HCT116 (cell line): ENCODE data around the gene ESAM. TPM values are rescaled to one million over a fixed set of nuclear protein-coding genes. Genes with fewer than 3 reads are reported as not detected.
A peak's percentile ranks its signal among the peaks of the same experiment; 100 is the strongest.

Experiments used
- ATAC-seq: fragments of 200-7000 bp; cut with Tn5 transposase; 2 replicates; pipeline ENCODE4 v1.9.1; 2020; ENCODE audit warnings: mild to moderate bottlenecking, moderate library complexity
- BruUV-seq: library from RNA; stranded (reverse); fragments of 400-500 nt; replicated peaks from 2 replicates; lab custom pipeline; 2021; lab: Mats Ljungman, UMichigan
- CTCF ChIA-PET: fragments of 300-600 bp; sonication (Branson Sonifier 250); formaldehyde crosslinking; loops from one replicate; lab custom pipeline; 2021; ENCODE audit warnings: antibody characterized with exemption; lab: Charles Lee
- POLR2A ChIA-PET: fragments of 300-600, 350-600 bp; sonication (Branson Sonifier 250); formaldehyde crosslinking; loops from one replicate; lab custom pipeline; 2021; ENCODE audit warnings: antibody characterized with exemption; lab: Charles Lee
- RAD21 ChIA-PET, 2 experiments: fragments of 300-600 bp; sonication (Branson Sonifier 250); formaldehyde crosslinking; loops; one replicate each; lab custom pipeline; 2023; ENCODE audit warnings: low total read pairs in 2 of 2; ENCODE audit not compliant: uncharacterized antibody in 2 of 2, unreplicated experiment in 2 of 2, low non-redundant PET in 1 of 2; lab: Charles Lee
- DNase-seq: peaks from one replicate; pipeline ENCODE4 v3.0.0-alpha.2; 2010; ENCODE audit warnings: low read depth, low spot score
- H2AFZ ChIP-seq: fragments of 200-600 bp; shearing (Covaris generic), sonication (generic); 2 replicates; pipeline ENCODE4 v1.6.1; 2017; ENCODE audit warnings: low read depth, mixed run types, mixed read lengths, antibody characterized with exemption, low read length; ENCODE audit not compliant: poor library complexity, severe bottlenecking
- H3K27ac ChIP-seq: 2 replicates; pipeline ENCODE4 v1.5.1; 2012; ENCODE audit warnings: low read depth, low read length
- H3K27me3 ChIP-seq: fragments of 200-600 bp; sonication (generic); 2 replicates; pipeline ENCODE4 v1.6.1; 2016; ENCODE audit warnings: mixed run types, low read length, mixed read lengths; ENCODE audit not compliant: insufficient read depth
- H3K36me3 ChIP-seq, 2 experiments: fragments of 200-500 bp in 1 of 2; fragments of 200-600 bp in 1 of 2; sonication (Bioruptor generic) in 1 of 2; sonication (generic) in 1 of 2; 2 replicates each; pipeline versions ENCODE4 v1.5.1 to v1.6.1; 2014 to 2016; ENCODE audit warnings: low read length in 2 of 2, inconsistent platforms in 1 of 2, mixed read lengths in 1 of 2, mixed run types in 1 of 2; ENCODE audit not compliant: insufficient read depth in 2 of 2, control insufficient read depth in 1 of 2
- H3K4me1 ChIP-seq, 2 experiments: fragments of 200-600 bp in 1 of 2; sonication (generic) in 1 of 2; 2 replicates each; pipeline versions ENCODE4 v1.5.1 to v1.6.1; 2012 to 2017; ENCODE audit warnings: low read length in 2 of 2, inconsistent platforms in 1 of 2, mild to moderate bottlenecking in 1 of 2, mixed read lengths in 1 of 2, mixed run types in 1 of 2, moderate library complexity in 1 of 2; ENCODE audit not compliant: insufficient read depth in 2 of 2, control insufficient read depth in 1 of 2
- H3K4me2 ChIP-seq: fragments of 200-600 bp; sonication (generic); 2 replicates; pipeline ENCODE4 v1.6.1; 2017; ENCODE audit warnings: mixed run types, low read length, mixed read lengths
- H3K4me3 ChIP-seq, 2 experiments: fragments of 200-600 bp in 1 of 2; sonication (generic) in 1 of 2; replicated peaks in 1 of 2; 2 replicates each; pipeline ENCODE4 v1.5.1; 2011 to 2016; ENCODE audit warnings: low read length in 2 of 2, control low read depth in 1 of 2, low read depth in 1 of 2, mild to moderate bottlenecking in 1 of 2, mixed read lengths in 1 of 2, mixed run types in 1 of 2
- H3K79me2 ChIP-seq: fragments of 200-600 bp; sonication (generic); 2 replicates; pipeline ENCODE4 v1.6.1; 2017; ENCODE audit warnings: mild to moderate bottlenecking, mixed run types, low read length, moderate library complexity, mixed read lengths; ENCODE audit not compliant: insufficient read depth
- H3K9ac ChIP-seq: fragments of 200-600 bp; sonication (generic); 2 replicates; pipeline ENCODE4 v1.6.1; 2016; ENCODE audit warnings: low read length, mixed read lengths
- H3K9me2 ChIP-seq: fragments of 200-600 bp; sonication (generic), shearing (Covaris generic); 2 replicates; pipeline ENCODE4 v1.6.1; 2017; ENCODE audit warnings: mixed run types, mild to moderate bottlenecking, moderate library complexity; ENCODE audit not compliant: insufficient read depth
- H3K9me3 ChIP-seq, 2 experiments: fragments of 200-500 bp in 1 of 2; fragments of 200-600 bp in 1 of 2; sonication (Bioruptor generic) in 1 of 2; sonication (generic) in 1 of 2; 2 replicates each; pipeline ENCODE4 v1.6.1; 2014 to 2017; ENCODE audit warnings: low read length in 2 of 2, mixed read lengths in 2 of 2, inconsistent platforms in 1 of 2, low read depth in 1 of 2, mild to moderate bottlenecking in 1 of 2, mixed run types in 1 of 2, moderate library complexity in 1 of 2; ENCODE audit not compliant: control insufficient read depth in 1 of 2, insufficient read depth in 1 of 2
- H4K20me1 ChIP-seq: fragments of 200-600 bp; sonication (generic), shearing (Covaris generic); 2 replicates; pipeline ENCODE4 v1.6.1; 2017; ENCODE audit warnings: mixed run types, mild to moderate bottlenecking, moderate library complexity; ENCODE audit not compliant: insufficient read depth
- CBX3 ChIP-seq: IDR thresholded peaks from 2 replicates; pipeline ENCODE4 v1.6.1; 2012; ENCODE audit warnings: low read depth
- EGR1 ChIP-seq: IDR thresholded peaks from 2 replicates; pipeline ENCODE4 v1.6.1; 2012; ENCODE audit warnings: low read depth
- EZH2 ChIP-seq: fragments of 200-600 bp; sonication (generic); IDR thresholded peaks from 2 replicates; pipeline ENCODE4 v1.6.1; 2017; ENCODE audit warnings: antibody characterized with exemption, mixed run types
- EZH2phosphoT487 ChIP-seq: fragments of 200-600 bp; IDR thresholded peaks from 2 replicates; pipeline ENCODE4 v1.6.1; 2018; ENCODE audit warnings: antibody characterized with exemption, borderline replicate concordance
- FOSL1 ChIP-seq: IDR thresholded peaks from 2 replicates; pipeline ENCODE4 v1.6.1; 2012; ENCODE audit warnings: low read depth
- SIN3A ChIP-seq: IDR thresholded peaks from 2 replicates; pipeline ENCODE4 v1.6.1; 2012; ENCODE audit warnings: low read depth
- SP1 ChIP-seq: IDR thresholded peaks from 2 replicates; pipeline ENCODE4 v1.6.1; 2012; ENCODE audit warnings: low read depth
- YY1 ChIP-seq: IDR thresholded peaks from 2 replicates; pipeline ENCODE4 v1.6.1; 2011; ENCODE audit warnings: low read length, low read depth, moderate library complexity, mild to moderate bottlenecking; ENCODE audit not compliant: insufficient replicate concordance; ENCODE audit errors: extremely low read depth
- ZNF274 ChIP-seq: fragments of 200-500 bp; sonication (Bioruptor generic); IDR thresholded peaks from 2 replicates; pipeline ENCODE4 v1.6.1; 2014; ENCODE audit warnings: mild to moderate bottlenecking, low read depth, low read length, inconsistent platforms
- intact Hi-C: fragments of 100-400 bp; cut with micrococcal nuclease; formaldehyde crosslinking; loops from 2 replicates; pipeline ENCODE4 v1.10.0; 2022
- total RNA-seq: library from RNA; stranded (reverse); gene quantifications from one replicate; pipeline ENCODE4 v1.2.1, GENCODE V29; 2021; ENCODE audit not compliant: unreplicated experiment
- TF ChIP-seq, protein P1 (sequence below): IDR thresholded peaks from 2 replicates; pipeline ENCODE4 v1.6.1; 2012
- TF ChIP-seq, protein P2 (sequence below): IDR thresholded peaks from 2 replicates; pipeline ENCODE4 v1.6.1; 2011; ENCODE audit warnings: mild to moderate bottlenecking, low read length, moderate library complexity; ENCODE audit not compliant: insufficient replicate concordance; ENCODE audit errors: extremely low read depth

The ESAM gene
- total RNA-seq, 1 experiment from 2014 or later, result 6.1 TPM

DNA sequence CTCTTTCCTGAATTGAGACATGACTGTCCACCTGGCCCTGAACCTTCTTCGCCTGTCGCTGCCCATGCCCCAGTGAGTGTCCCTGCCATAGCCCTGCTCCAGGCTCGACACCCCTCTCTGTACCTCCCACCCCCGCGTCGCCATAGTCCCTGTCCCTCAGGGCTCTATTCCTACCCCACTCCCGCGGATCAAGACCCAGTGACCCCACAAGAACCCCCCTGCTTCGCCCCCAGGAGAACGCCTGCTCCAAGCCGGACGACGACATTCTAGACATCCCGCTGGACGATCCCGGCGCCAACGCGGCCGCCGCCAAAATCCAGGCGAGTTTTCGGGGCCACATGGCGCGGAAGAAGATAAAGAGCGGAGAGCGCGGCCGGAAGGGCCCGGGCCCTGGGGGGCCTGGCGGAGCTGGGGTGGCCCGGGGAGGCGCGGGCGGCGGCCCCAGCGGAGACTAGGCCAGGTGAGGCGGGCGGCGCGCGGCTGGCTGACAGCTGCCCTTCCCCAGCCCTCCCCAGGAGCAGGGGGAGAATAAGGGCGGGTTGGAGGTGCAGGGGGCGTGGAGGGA is 16.7 kb downstream of the ESAM start:
- no peaks in the 10 kb centered on the region for H3K9me2 ChIP-seq
- H2AFZ ChIP-seq, result no peak overlapping the region
- ChIA-PET RAD21 (no interaction called here), POLR2A (no interaction called here), CTCF (interaction anchor here (0.8 kb wide), 1 partner anchor 76 kb away, joined by 3 read pairs; no protein-coding TSS in a partner anchor)
- intact Hi-C loops, result no loop called here
- peak overlapping the region in 1 of 2 experiments; percentile 63; a peak in 1 of 4 replicates for H3K4me3 ChIP-seq
- no peaks in the 10 kb centered on the region for H3K9me3 ChIP-seq
- TF ChIP-seq CBX3 (no peak), EZH2phosphoT487 (no peak), ZNF274 (no peak), FOSL1 (no peak), SIN3A (no peak), EGR1 (no peak), YY1 (no peak), SP1 (no peak), EZH2 (no peak)
- TF ChIP-seq, protein P1, sequence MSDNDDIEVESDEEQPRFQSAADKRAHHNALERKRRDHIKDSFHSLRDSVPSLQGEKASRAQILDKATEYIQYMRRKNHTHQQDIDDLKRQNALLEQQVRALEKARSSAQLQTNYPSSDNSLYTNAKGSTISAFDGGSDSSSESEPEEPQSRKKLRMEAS, result no peak
- TF ChIP-seq, protein P2, sequence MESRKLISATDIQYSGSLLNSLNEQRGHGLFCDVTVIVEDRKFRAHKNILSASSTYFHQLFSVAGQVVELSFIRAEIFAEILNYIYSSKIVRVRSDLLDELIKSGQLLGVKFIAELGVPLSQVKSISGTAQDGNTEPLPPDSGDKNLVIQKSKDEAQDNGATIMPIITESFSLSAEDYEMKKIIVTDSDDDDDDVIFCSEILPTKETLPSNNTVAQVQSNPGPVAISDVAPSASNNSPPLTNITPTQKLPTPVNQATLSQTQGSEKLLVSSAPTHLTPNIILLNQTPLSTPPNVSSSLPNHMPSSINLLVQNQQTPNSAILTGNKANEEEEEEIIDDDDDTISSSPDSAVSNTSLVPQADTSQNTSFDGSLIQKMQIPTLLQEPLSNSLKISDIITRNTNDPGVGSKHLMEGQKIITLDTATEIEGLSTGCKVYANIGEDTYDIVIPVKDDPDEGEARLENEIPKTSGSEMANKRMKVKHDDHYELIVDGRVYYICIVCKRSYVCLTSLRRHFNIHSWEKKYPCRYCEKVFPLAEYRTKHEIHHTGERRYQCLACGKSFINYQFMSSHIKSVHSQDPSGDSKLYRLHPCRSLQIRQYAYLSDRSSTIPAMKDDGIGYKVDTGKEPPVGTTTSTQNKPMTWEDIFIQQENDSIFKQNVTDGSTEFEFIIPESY, result no peak
- H3K27me3 ChIP-seq, result no peaks in the 10 kb centered on the region
- BruUV-seq, result no TSS peak
- H4K20me1 ChIP-seq, result no peaks in the 10 kb centered on the region
- H3K4me2 ChIP-seq, result peak overlapping the region; percentile 98
- H3K4me1 ChIP-seq, result peaks cover 10 to 44% of the 10 kb centered on the region in 2 experiments
- H3K9ac ChIP-seq, result no peak overlapping the region
- ATAC-seq (no peak), DNase-seq (no peak)
- H3K79me2 ChIP-seq, result 0 out of 2 replicates have a peak, but pooled peaks cover 5% of the 10 kb centered on the region
- H3K36me3 ChIP-seq, result no peaks in the 10 kb centered on the region
- no peak overlapping the region; the same call in 1 of the 2 replicates for H3K27ac ChIP-seq
